ENCODE measurements around the gene SERP2.

The SERP2 gene

DNA sequence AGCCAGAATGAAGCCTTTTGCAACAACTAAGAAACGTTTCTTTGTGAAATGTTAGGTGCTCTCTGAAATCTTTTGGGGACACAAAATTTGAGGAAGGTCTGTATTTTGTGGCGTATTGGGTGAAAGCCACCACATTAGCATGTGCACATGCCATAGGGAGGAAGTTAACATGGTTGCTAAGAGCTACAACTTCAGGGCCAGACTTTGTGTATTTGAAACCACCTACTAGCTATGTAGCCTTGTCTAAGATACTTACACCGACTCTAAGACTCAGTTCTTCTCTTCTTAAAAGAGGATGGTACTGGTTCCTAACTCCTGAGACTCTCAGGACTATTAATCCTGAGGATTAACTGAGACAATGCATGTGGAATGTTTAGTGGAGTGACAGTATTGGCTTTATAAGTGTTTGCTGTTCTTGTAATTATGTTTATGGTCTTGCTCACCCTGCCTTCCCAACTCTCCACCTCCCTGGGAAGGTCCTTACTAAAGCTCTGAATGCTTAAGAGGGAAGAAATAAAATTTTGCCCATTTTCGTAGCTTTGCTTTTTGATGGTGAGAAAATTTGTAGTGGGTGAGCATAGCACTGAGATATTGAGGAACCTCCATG lies 15.5 kb downstream of the SERP2 start:
- DNase-seq: no peak

DNA sequence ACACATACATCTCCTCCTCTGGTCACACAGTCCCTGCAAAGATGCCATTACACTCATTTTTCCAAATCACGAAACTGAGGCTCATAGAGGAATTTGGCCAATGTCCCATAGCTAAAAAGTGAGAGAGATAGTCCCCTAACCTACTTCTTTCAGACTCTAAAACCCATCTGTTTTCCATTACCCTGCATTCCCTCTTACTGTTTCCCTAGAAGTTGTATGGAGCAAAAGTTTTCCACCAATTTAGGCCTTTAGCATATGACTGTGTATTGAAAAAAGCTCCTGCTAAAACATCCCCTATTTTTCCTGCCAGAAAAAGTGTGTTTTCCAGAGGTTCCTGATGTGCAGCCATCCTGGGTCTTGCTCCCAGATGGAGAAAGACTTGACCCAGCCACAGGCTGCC lies 16.3 kb downstream of the SERP2 start:
- DNase-seq: no peak

DNA sequence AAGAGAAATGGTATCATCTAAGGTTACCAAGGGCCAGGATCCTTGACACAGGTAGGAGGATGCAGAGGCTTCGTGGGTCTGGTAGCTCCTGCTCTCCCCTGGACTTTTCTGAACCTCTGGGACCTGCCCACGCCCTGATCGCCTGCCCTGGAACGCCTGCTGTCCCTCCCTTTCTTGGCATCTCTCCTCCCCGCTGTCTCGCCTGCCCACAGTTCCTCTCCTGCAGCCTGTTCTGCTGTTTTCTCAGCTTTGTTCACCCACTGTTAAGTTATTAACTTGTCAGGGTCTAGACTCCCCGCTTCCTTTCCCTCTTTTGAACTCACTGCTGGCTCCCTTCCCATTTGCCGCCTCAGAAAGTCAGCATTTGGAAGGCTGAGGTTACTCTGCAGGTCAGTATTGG lies 19.8 kb downstream of the SERP2 start:
- DNase-seq: no peak

DNA sequence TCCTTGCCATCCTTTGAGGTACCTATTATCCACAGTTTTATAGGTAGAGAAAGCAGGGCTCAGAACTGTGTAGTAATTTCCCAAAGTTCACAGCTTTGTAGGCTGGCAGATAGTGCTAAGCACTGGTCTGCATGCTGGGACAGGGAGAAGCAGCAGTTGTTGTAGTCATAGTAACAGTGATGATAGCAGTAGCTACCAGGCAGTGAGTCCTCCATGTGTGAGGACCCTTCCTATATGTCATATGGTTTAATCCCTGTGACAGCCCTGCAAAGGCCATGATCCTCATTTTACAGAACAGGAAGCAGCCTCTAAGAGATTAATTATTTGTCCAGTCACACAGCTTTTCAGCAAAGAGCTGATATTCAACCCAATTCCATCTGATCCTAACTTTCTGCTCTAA lies 21.0 kb downstream of the SERP2 start:
- no peak for DNase-seq

DNA sequence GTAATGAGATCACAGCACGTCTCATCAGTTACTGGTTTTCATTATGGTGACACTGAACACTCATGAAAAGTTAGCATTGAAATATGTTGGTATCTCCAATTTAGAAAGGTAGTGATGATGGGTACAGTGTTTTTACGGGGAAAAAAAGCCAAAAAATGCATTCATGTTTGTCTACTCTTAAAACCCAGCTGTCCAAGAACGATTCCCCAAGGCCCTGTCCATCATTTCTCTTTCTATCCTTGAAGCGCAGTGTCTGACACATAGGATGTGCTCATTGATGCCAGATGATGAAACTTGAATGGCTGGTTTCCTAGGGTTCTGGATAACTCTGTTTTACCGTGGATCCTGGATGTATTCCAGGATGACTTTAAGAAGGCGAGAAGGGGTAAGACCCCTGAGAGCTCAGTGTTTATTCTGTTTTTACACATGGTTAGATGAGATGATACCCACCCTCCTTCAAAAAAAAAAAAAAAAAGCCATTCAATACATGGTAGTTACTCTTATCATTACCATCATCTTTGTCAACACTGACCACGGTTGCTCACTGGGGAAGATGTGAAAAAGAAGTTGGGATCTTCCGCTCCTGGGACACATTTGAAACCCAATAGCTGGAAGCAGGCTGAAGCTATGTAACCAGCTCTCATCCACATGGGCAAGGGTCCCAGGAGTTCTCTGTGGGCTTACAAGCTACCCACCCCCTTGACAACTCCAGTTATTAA lies 22.5 kb downstream of the SERP2 start:
- DNase-seq: no peak

DNA sequence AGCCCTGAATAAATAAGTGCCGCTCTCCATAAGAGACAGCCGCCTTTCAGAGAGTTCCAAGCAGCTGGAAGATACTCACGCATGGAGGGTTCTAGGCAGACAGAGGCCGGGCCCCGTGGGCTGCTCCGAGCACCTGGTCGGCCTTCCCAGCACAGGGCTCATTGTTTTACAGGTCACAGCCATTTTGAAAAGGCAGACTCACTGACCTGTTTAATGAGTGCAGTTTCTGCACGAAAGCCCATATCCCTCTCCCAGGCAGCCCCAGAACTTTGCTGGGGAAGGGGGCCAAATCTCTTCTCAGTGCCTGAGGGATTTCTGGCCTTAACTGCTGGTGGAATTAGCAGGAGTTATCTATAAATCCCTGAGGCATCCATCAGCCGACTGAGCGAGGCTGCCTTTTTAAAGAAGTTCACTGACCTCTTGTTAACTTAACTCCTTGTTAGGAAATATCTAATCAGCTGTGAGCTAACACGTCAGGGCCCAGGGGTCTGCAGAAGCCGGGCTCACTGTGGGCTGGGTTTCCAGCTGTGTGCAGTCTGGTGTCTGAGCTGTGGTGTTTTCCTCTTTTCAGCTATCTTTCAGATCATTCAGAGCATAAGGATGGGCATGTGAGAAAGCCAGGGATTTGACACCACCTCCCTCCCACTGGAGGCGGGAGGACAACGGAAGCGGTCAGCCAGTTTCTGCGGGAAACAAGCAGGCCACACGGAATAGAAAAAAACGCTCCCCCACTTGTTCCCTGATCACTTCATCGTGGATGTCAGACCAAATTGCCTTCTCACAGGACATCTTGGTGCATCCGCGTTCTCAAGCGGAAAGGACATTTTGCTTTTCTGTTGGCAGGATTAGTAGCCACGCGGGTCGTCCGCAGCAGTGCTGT lies 23.3 kb downstream of the SERP2 start:
- DNase-seq: no peak

DNA sequence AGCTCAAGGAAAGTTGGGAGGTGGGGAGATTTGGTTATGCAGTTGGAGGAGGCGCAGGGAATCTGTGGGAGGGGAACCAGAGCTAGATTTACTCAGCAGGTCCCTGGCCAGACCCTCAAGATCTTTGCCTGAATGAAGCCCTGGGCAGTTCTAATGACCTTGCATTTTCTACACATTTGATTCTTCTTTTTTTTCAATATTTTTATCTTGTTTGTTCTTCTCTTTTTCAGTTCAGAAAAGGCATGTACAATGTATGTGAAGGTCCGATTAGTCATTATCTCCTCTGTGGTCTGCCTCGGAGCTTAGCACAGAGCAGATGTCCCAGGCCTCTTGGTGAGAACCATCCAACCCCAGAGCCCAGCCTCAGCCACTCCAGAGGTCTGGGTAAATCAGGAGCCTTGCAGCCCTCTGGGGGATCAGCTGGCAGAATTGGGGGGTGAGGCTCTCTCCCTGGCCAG lies 24.2 kb downstream of the SERP2 start:
- DNase-seq: no peak

DNA sequence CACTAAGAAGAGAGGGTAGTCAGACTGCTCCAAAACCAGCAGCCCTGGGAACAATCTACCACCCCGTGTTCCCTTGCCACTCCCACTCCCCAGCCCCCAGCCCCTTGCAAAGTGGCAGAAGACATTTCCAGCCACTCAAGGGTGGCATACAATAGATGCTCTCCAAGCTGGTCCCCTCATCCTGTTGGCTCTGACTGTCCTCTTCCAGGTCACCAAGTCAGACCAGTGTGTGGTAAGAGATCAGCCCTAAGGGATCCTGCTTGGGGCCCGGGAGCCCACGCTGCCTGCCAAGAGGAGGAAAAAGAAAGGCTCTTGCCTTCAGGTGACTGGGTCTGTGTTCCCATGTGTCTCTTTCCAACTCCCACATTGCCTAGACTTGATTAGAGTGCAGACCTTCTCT lies 25.0 kb downstream of the SERP2 start:
- DNase-seq: no peak

DNA sequence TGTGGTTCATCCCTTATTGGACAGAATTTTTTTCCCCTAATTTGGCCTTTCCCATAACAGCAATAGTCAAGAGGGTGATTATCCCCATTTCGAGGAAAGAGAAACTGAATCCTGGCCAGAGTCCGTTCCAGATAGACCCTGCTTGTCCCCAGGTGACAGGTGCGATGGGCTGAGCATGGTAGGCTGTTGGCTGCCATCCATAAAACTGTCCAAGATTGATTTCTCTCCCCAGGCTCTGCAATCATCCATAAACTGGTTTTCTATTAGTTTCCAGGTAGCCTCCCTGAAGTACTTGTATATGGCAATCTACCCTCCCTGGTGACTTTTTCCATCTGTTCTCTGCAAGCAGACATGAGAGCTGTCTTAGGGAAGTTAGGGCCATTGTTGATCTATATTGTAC lies 25.4 kb downstream of the SERP2 start:
- no peak for DNase-seq

DNA sequence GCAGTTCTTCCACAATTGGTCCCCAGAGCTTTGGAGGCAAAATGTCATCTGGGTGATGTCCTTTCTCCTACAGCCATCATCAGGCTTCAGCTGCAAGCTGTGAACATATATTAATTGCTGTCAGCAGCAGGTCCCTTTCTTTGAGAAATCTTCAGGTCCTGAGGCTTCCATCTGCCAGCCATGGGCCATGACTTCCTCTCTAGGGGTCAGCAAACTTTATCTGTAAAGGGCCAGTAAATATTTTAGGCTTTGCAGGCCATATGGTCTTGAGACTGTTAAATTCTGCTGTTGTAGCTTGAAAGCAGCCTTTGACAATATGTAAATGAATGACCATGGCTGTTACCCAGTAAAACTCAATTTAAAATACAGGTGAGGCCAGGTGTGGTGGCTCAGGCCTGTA lies 27.1 kb downstream of the SERP2 start:
- DNase-seq: no peak

DNA sequence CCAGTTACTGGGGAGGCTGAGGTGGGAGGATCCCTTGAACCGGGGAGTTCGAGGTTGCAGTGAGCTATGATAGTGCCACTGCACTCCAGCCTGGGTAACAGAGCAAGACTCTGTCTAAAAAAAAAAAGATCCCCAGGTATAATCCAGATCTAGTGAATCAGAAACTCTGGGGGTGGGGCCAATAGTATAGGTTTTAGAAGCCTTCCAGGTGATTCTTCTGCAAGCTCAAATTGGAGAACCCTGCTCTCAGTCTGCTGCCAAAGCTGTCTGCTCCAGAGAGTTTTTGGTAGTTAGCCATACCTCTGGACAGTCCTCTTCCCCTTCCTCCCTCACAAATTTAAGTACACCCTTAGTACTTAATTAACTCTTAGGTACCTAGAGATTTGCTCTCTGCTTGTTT lies 28.0 kb downstream of the SERP2 start:
- DNase-seq: no peak

DNA sequence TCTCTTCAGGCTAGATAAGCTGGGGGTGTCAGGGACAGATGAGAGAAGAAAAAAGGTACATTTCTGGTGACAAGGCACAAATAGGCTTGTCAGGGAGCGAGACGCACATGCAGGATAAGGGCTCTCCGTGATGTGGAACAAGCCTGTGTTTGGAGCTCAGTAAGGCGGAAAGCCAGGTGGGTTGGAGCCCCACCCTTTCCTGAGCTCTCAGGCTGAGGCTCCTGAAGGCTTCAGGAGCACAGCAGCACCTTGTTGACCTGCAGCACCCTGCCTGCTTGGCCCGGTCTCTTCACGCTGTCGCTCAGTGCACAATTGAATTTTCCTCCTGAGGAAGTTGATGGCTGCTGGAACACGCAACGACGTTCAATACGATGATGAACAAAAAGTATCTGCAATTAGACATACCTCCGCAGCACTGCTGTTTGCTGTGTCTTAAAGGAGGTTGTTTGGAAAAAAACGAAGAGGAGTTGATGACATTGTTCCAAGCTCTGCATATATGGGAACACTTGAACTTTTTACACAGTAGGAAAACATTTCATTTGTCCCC lies 29.3 kb downstream of the SERP2 start:
- no peak for DNase-seq

DNA sequence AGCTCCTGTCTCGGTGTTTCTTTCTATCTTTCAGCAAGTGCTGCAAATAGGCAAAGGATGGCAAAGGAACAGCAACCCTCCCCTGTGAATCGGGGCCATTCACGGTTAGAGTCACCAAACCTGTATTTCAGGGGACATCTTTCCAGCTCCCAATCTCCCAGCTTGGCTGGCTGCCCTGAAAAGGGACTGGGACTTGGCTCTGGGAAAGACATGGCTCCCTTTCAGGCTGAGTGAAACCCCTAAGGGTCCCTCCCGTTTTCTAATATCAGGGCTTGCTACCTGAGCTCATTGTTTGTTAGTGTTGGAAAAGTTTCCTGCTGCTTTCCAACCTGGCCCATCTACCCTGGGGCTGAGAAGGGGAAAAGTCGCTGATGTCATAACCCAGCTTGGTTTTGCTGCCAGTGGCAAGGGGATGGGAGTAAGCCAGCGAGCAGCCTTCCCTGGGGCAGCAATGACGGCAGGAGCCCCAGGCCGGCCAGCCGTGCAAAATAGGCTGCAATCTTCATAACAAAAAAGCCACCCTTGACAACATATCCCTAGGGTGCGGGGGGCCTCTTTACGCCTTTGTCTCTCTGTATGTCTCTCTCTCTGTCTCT lies 29.9 kb downstream of the SERP2 start:
- no peak for DNase-seq

DNA sequence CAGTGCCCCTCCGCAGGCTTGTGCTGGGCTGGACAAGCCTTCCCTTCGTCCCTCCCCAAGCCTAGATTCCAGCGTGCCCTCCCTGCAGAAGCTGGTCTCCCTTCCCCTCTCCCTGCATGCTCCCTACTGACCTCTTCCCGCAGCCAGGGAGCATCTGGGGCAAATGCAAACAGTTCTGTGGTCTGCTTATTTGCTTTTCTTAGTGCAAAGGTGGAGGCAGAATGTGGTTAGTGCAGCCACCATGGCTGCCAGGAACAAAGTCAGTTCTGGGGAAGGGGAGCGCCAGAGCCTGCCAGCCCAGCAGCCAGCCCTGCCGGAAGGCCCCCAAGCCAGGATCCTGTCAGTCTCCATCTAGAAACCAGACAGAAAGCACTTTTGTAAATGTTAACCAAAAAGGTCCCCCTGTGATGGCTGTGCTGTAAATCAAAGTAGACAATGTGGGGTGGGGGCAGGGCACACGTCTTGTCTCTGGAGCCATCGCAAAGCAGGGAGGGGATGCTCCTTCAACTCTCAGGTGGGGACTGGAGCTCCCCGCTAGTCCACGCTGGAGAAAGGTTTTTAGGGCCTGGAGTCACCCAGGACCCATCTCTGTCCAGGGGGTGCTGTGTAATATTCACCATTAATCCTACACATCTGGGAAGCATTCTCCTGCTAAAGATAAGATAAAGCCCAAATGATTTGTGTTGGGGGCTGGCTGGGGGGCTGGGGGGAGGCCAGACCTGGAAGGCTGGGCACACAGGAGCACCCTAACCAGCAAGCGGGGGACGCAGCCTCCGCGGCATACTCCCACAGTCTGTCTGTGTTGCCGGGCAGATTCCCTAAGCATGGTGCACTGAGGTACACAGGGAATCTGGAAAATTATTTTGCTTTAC lies 30.9 kb downstream of the SERP2 start:
- no peak for DNase-seq

DNA sequence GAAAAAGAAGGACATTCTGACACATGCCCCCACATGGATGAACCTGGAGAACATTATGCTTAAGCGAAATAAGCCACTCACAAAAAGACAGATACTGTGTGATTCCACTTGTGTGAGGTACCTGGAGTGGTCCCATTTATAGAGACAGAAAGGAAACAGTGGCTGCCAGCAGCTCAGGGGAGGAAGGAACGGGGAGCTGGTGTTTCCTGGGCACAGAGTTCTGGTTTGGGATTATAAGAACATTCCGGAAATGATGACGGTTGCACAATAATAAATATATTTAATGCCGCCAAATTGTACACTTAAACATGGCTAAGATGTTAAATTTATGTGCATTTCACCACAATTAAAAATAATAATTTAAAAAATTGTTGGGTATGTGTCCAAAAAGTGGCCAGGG lies 33.0 kb downstream of the SERP2 start:
- DNase-seq: no peak

DNA sequence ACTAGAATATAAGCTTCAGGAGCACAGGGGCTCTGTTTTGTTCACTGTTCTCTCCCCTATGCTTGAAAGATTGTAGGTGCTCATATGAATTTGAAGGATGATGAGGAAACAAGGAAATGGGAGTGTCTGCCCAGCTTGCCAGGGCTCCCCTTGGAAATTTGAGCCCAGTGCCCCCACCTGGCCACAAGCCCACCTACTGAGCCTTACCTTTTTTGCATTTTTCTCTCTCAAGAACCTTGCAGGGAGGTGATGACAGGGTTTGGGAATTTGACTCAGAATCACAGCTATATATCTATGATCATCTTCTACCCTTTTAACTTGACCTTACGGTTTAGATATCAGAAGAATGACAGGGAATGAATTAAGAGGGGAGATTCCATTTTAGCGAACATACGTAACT lies 33.8 kb downstream of the SERP2 start:
- no peak for DNase-seq

DNA sequence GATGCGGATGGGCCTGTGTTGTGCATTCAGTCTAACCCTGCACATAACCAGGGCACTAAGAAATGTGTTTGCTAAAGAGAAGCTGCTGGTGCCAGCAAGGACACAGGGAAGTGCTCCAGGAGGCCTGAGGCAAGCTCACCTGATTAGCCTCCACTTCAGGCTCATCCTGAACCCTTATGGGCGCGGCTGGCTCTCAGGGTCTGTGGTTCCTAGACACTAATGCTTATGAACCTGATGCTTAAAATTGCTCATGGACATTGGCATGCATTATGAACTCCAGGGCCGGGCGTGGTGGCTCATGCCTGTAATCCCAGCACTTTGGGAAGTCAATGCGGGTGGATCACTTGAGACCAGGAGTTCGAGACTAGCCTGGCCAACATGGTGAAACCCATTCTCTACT lies 34.3 kb downstream of the SERP2 start:
- DNase-seq: no peak

DNA sequence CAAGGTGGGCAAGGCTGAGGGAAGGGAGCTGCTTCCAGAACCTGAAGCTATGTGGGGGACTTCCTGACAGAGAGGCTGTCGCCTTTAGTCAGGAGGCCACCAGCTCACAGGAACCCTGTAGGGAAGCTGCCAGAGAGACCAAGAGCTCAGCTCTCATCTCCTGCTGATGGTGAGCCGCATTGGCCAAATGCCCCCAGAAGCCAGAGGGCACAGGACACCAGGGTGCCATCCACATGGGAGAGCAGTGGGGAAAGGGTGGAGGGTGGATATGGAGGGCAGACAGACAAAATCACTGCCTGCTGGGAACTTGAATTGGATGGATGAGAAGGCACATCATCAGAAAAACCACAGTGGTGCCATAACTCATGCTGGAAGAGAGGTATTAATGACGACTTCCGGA lies 36.0 kb downstream of the SERP2 start:
- DNase-seq: no peak

DNA sequence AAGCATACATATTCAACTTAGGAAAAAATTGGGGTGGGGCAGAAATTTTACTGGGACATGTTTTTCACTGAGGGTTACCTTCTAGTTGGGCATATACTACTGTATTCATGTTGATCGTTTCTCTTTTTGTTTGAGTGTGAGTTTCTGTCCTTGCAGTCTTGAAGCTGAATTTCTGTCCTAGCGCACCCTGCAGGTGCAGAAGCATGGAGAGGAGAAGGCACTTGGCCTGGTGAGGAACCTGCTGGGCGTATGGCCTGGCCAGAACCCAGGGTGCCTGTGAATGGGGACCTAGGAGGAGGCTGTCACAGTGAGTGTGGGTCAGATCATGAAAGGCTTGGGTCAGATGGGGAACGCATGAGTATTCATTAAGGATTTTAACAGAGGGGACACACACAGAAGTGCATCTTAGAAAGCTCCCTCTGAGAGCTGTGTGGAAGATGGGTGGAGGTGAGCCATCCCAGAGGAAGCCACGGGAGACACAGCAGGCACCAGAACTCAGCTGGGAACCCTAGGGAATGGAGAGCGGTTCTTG lies 36.8 kb downstream of the SERP2 start:
- DNase-seq: no peak

DNA sequence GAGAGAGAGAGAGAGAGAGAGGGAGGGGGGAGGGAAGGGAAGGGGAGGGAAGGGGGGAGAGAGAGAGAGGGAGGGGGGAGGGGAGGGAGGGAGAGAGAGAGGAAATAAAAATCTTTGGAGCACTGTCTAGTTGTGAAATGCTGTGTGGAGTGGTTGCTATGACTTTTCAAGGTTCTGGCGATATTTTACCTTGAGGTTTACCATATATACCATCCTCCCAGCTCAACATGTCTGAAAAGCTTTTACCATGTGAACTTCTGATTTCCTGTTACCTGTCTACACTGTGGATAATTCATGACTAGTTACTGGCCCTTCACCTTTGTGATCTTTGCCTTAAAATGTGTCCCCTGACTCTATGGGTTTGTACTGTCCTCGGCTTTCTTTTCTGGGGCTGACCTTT lies 38.2 kb downstream of the SERP2 start:
- no peak for DNase-seq

DNA sequence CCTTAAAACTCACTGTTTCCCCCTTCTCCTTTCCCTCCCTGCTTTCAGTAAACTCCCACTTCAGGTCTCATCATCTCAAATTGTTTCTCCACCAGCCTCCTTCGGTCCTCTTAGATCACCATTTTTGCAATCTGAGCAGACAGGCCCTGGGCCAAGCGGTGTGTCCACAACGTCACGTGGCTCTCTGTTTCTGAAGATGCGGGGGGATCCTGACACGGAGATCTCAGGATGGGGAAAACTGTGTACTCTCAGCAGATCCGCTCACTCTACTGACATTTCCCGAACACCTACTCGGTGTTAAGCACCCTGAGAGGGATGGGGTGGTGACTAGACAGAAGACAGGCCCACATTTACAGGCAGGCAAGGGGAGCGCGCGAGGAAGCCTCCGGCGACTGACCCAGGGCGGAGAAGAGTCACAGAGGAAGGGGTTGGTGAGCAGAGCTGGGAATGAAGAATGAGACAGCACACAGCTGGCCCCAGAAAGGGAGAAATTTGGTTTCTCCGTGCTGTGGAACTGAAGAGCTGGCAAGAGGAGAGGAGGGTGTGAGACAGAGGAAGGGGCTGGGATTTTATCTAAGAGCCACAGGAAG lies 38.8 kb downstream of the SERP2 start:
- no peak for DNase-seq

DNA sequence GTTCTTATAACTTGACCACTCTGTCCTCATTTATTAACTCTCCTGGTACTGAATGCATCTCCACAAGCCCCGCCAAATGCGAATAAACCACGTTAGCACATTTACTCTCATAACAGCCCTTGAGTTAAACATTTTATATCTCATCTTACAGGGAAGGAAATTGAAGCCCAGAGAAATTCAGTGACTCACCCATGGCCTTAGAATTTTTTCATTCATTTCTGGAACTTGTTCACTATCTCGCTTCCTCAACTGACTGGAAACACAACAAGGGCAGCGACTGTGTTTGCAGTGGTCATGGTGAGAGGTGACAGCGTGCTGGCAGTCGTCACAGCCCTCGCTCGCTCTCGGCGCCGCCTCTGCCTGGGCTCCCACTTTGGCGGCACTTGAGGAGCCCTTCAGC lies 39.5 kb downstream of the SERP2 start:
- no peak for DNase-seq
